Fibroblast of lung (primary cell): ENCODE data around the gene YIF1B. TPM values are rescaled to one million over a fixed set of nuclear protein-coding genes. Genes with fewer than 3 reads are reported as not detected.

Source experiments
- DNase-seq, 2 donors: peaks; one replicate each; pipeline versions ENCODE4 v3.0.0 to v3.0.0-alpha.2; 2010; ENCODE audit warnings: low read depth in 2 of 2
- H2AFZ ChIP-seq: 2 replicates; pipeline ENCODE4 v1.5.1; 2012; ENCODE audit warnings: low read length, control low read depth, inconsistent platforms
- H3K27ac ChIP-seq: 2 replicates; pipeline ENCODE4 v1.5.1; 2011; ENCODE audit warnings: low read length, control low read depth; ENCODE audit not compliant: insufficient read depth
- H3K27me3 ChIP-seq: 2 replicates; pipeline ENCODE4 v1.5.1; 2011; ENCODE audit warnings: mild to moderate bottlenecking, low read length; ENCODE audit not compliant: control insufficient read depth, insufficient read depth
- H3K36me3 ChIP-seq: 2 replicates; pipeline ENCODE4 v1.5.1; 2011; ENCODE audit warnings: low read length; ENCODE audit not compliant: control insufficient read depth, insufficient read depth
- H3K4me1 ChIP-seq: 2 replicates; pipeline ENCODE4 v1.5.1; 2011; ENCODE audit warnings: low read length; ENCODE audit not compliant: control insufficient read depth, insufficient read depth; ENCODE audit errors: extremely low read depth
- H3K4me2 ChIP-seq: 2 replicates; pipeline ENCODE4 v1.5.1; 2011; ENCODE audit warnings: low read length, control low read depth; ENCODE audit not compliant: insufficient read depth; ENCODE audit errors: extremely low read depth
- H3K4me3 ChIP-seq, 4 experiments: fragments of 200-600 bp in 1 of 4; sonication (generic) in 1 of 4; replicated peaks in 1 of 4; 2 replicates each; pipeline ENCODE4 v1.5.1; 2011 to 2016; ENCODE audit warnings: low read length in 4 of 4, low read depth in 3 of 4, mild to moderate bottlenecking in 3 of 4, control low read depth in 2 of 4, inconsistent platforms in 1 of 4, mixed read lengths in 1 of 4; ENCODE audit not compliant: insufficient read depth in 1 of 4; ENCODE audit errors: control extremely low read depth in 1 of 4
- H3K79me2 ChIP-seq: 2 replicates; pipeline ENCODE4 v1.5.1; 2012; ENCODE audit warnings: mild to moderate bottlenecking, low read length, inconsistent platforms; ENCODE audit not compliant: control insufficient read depth, insufficient read depth
- H3K9ac ChIP-seq: 2 replicates; pipeline ENCODE4 v1.5.1; 2011; ENCODE audit warnings: mild to moderate bottlenecking, low read length, control low read depth; ENCODE audit not compliant: insufficient read depth
- H3K9me3 ChIP-seq: 2 replicates; pipeline ENCODE4 v1.5.1; 2012; ENCODE audit warnings: low read depth, low read length; ENCODE audit not compliant: control insufficient read depth, insufficient read depth
- H4K20me1 ChIP-seq: 2 replicates; pipeline ENCODE4 v1.5.1; 2011; ENCODE audit warnings: low read length; ENCODE audit not compliant: control insufficient read depth, insufficient read depth; ENCODE audit errors: extremely low read depth
- EZH2 ChIP-seq: IDR thresholded peaks from 2 replicates; pipeline ENCODE4 v1.5.1; 2012; ENCODE audit warnings: low read length, control low read depth, mild to moderate bottlenecking; ENCODE audit errors: missing control alignments
- polyA plus RNA-seq, 2 donors: library from polyadenylated mRNA; depleted of rRNA in 1 of 2; stranded (reverse) in 1 of 2; unstranded in 1 of 2; fragments of >200 nt; gene quantifications; 2 replicates each; pipeline ENCODE4 v1.2.1, GENCODE V29; 2011 to 2012; ENCODE audit warnings: missing spikeins in 1 of 2
- total RNA-seq: library from RNA; depleted of rRNA; stranded (reverse); fragments of >200 nt; gene quantifications from 2 replicates; pipeline ENCODE4 v1.2.1, GENCODE V29; 2014
- TF ChIP-seq, protein P1 (sequence below), 2 donors: IDR thresholded peaks in 1 of 2; conservative IDR thresholded peaks in 1 of 2; 1 replicate in 1 of 2; 2 replicates in 1 of 2; pipeline ENCODE4 v1.5.1; 2011 to 2012; ENCODE audit warnings: low read length in 2 of 2, control low read depth in 1 of 2, inconsistent platforms in 1 of 2, low read depth in 1 of 2, mild to moderate bottlenecking in 1 of 2

The YIF1B gene
- total and polyA plus RNA-seq, 2 donors (not counting 1 experiment from before 2014, with no cell fraction given): 73.3 to 96.5 TPM

GRCh38 chr19:38289955-38290354, 25.8 kb downstream of the YIF1B start:
- Histone ChIP-seq H3K9me3 (no peaks in the 10 kb centered on the region), H3K27ac (peak overlapping the region; percentile 18), H3K36me3 (no peaks in the 10 kb centered on the region), H3K4me1 (peaks cover 18% of the 10 kb centered on the region), H3K79me2 (no peaks in the 10 kb centered on the region), H2AFZ (no peak overlapping the region), H3K27me3 (no peaks in the 10 kb centered on the region), H3K4me3 (no peak overlapping the region), H3K4me2 (no peak overlapping the region), H3K9ac (no peak overlapping the region), H4K20me1 (no peaks in the 10 kb centered on the region)
- TF ChIP-seq, protein P1, sequence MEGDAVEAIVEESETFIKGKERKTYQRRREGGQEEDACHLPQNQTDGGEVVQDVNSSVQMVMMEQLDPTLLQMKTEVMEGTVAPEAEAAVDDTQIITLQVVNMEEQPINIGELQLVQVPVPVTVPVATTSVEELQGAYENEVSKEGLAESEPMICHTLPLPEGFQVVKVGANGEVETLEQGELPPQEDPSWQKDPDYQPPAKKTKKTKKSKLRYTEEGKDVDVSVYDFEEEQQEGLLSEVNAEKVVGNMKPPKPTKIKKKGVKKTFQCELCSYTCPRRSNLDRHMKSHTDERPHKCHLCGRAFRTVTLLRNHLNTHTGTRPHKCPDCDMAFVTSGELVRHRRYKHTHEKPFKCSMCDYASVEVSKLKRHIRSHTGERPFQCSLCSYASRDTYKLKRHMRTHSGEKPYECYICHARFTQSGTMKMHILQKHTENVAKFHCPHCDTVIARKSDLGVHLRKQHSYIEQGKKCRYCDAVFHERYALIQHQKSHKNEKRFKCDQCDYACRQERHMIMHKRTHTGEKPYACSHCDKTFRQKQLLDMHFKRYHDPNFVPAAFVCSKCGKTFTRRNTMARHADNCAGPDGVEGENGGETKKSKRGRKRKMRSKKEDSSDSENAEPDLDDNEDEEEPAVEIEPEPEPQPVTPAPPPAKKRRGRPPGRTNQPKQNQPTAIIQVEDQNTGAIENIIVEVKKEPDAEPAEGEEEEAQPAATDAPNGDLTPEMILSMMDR (conservative IDR thresholded peaks at IDR 0.05 in 1 of 2, IDR thresholded peaks at IDR 0.05 in 1 of 2; ENCODE audit: low read depth in 1 of 2, low read length in 2 of 2): no peak
- TF ChIP-seq EZH2: no peak
- DNase-seq: no peak

DNA sequence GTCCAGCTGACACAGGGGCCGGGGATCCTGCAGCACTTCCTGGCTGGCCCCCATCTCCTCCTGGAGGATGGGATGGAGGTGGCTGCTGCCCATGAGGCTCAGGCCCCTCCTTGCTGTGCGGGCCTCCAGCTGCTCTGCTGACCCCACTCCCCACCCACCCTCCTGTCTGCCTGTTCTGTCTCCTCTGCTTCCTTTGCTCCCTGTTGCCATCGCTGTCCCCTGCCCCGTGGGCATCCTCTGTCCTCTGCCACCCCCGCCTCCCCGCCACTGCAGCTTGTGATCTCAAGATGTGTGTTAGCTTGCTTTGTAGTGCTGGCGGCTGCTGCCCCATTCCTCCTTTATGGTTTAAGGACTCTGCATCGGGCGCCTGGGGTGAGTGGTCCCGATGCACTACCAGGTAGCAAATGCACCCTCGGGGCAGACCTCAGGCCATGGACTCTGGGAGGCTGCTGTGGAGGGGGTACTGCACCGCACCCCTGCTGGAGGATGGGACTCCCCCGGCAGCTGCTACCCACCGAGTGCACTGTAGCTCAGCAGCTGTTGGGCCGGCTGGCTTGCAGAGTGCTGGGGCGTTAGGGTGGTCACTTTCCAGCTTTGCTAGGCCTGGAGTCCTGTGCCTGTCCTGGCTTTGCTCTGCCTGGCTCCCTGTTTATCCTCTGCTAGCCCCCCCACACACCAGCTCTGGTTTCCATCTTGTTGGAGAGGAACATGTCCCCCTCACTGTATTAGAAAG, 27.5 kb downstream of the YIF1B start:
- no peak overlapping the region for H2AFZ ChIP-seq
- H3K79me2 ChIP-seq: no peaks in the 10 kb centered on the region
- peaks cover 18% of the 10 kb centered on the region for H3K4me1 ChIP-seq
- no peaks in the 10 kb centered on the region for H3K36me3 ChIP-seq
- no peak overlapping the region for H3K4me2 ChIP-seq
- no peak overlapping the region for H3K4me3 ChIP-seq
- TF ChIP-seq, protein P1 (conservative IDR thresholded peaks at IDR 0.05 in 1 of 2, IDR thresholded peaks at IDR 0.05 in 1 of 2; ENCODE audit: low read depth in 1 of 2, low read length in 2 of 2): no peak
- TF ChIP-seq EZH2: no peak
- H3K27ac ChIP-seq: no peak overlapping the region
- no peak overlapping the region for H3K9ac ChIP-seq
- H3K9me3 ChIP-seq: no peaks in the 10 kb centered on the region
- no peaks in the 10 kb centered on the region for H4K20me1 ChIP-seq
- no peak for DNase-seq
- no peaks in the 10 kb centered on the region for H3K27me3 ChIP-seq

DNA sequence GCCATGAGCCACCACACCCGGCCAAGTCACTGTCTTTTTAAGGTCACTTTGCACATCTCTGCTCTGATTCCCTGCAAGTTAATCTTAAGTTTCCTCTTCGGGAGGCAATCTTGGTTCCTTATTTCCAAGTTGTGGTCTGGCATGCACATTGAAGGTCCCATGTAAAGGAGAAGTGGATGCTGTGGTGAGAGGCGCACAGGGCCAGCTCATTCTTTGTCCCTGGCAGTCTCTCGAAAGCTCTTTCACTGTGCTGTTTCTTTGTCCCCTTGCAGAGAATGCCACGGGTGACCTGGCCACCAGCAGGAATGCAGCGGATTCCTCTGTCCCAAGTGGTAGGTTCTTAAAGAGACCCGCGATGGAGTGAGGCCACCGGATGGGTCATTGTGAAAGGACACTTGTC, 28.1 kb downstream of the YIF1B start:
- no peaks in the 10 kb centered on the region for H3K9me3 ChIP-seq
- no peak overlapping the region for H3K4me2 ChIP-seq
- H3K79me2 ChIP-seq: no peaks in the 10 kb centered on the region
- H3K4me3 ChIP-seq: no peak overlapping the region
- no peak for TF ChIP-seq EZH2
- TF ChIP-seq, protein P1 (conservative IDR thresholded peaks at IDR 0.05 in 1 of 2, IDR thresholded peaks at IDR 0.05 in 1 of 2; ENCODE audit: low read depth in 1 of 2, low read length in 2 of 2): no peak
- no peaks in the 10 kb centered on the region for H4K20me1 ChIP-seq
- peaks cover 18% of the 10 kb centered on the region for H3K4me1 ChIP-seq
- H3K36me3 ChIP-seq: no peaks in the 10 kb centered on the region
- no peak overlapping the region for H3K27ac ChIP-seq
- no peak for DNase-seq
- no peak overlapping the region for H3K9ac ChIP-seq
- H3K27me3 ChIP-seq: no peaks in the 10 kb centered on the region
- no peak overlapping the region for H2AFZ ChIP-seq
